ENCODE measurements around the gene EIF1B.

EIF1B gene

GRCh38 chr3:40324621-40325020 is 15.1 kb downstream of the EIF1B start:
- H3K9ac ChIP-seq (ENCODE audit: low read length) = no peak overlapping the region

GRCh38 chr3:40325465-40325864 is 16.0 kb downstream of the EIF1B start:
- Histone ChIP-seq H3K27ac (ENCODE audit: low read length) (no peak overlapping the region), H3K79me2 (ENCODE audit: low read length) (no peaks in the 10 kb centered on the region), H3K4me2 (ENCODE audit: low read length) (no peak overlapping the region), H3K4me1 (ENCODE audit: low read length) (peaks cover 18% of the 10 kb centered on the region), H3K9ac (ENCODE audit: low read length) (no peak overlapping the region), H3K36me3 (replicated peaks; ENCODE audit: low read depth, low read length) (no peaks in the 10 kb centered on the region), H3K4me3 (ENCODE audit: low read length) (no peak overlapping the region), H2AFZ (ENCODE audit: low read depth, low read length) (no peak overlapping the region), H3K27me3 (ENCODE audit: low read depth, low read length) (peaks cover 42% of the 10 kb centered on the region), H4K20me1 (ENCODE audit: insufficient read depth, low read length) (no peaks in the 10 kb centered on the region), H3K9me3 (ENCODE audit: insufficient read depth, low read length) (no peaks in the 10 kb centered on the region)
- TF ChIP-seq EZH2phosphoT487 (IDR thresholded peaks at IDR 0.05; ENCODE audit: low read depth) (no peak), CTCF (IDR thresholded peaks at IDR 0.05; ENCODE audit: low read depth, low read length) (no peak)

More at GRCh38 chr3:40324621-40325020, 15.1 kb downstream of the EIF1B start:
- peaks cover 18% of the 10 kb centered on the region for H3K4me1 ChIP-seq (ENCODE audit: low read length)
- H4K20me1 ChIP-seq (ENCODE audit: insufficient read depth, low read length) = no peaks in the 10 kb centered on the region
- H3K79me2 ChIP-seq (ENCODE audit: low read length) = no peaks in the 10 kb centered on the region
- TF ChIP-seq CTCF (IDR thresholded peaks at IDR 0.05; ENCODE audit: low read depth, low read length) = no peak
- TF ChIP-seq EZH2phosphoT487 (IDR thresholded peaks at IDR 0.05; ENCODE audit: low read depth) = no peak
- H3K4me2 ChIP-seq (ENCODE audit: low read length) = 0 out of 2 replicates have a peak overlapping the region, but pooled peaks have one; percentile 16
- no peaks in the 10 kb centered on the region for H3K9me3 ChIP-seq (ENCODE audit: insufficient read depth, low read length)
- H3K4me3 ChIP-seq (ENCODE audit: low read length) = no peak overlapping the region
- no peak overlapping the region for H2AFZ ChIP-seq (ENCODE audit: low read depth, low read length)
- H3K27me3 ChIP-seq (ENCODE audit: low read depth, low read length) = peaks cover 34% of the 10 kb centered on the region
- H3K27ac ChIP-seq (ENCODE audit: low read length) = no peak overlapping the region
- no peaks in the 10 kb centered on the region for H3K36me3 ChIP-seq (replicated peaks; ENCODE audit: low read depth, low read length)

GRCh38 chr3:40328374-40328773 is 18.9 kb downstream of the EIF1B start:
- no peak for TF ChIP-seq EZH2phosphoT487 (IDR thresholded peaks at IDR 0.05; ENCODE audit: low read depth)
- TF ChIP-seq CTCF (IDR thresholded peaks at IDR 0.05; ENCODE audit: low read depth, low read length) = no peak
- Histone ChIP-seq H3K9me3 (ENCODE audit: insufficient read depth, low read length) (no peaks in the 10 kb centered on the region), H3K9ac (ENCODE audit: low read length) (no peak overlapping the region), H3K4me2 (ENCODE audit: low read length) (no peak overlapping the region), H3K27me3 (ENCODE audit: low read depth, low read length) (peaks cover 61% of the 10 kb centered on the region), H3K4me1 (ENCODE audit: low read length) (peaks cover 19% of the 10 kb centered on the region), H4K20me1 (ENCODE audit: insufficient read depth, low read length) (0 out of 2 replicates have a peak, but pooled peaks cover 3% of the 10 kb centered on the region), H3K79me2 (ENCODE audit: low read length) (no peaks in the 10 kb centered on the region), H3K27ac (ENCODE audit: low read length) (no peak overlapping the region), H3K4me3 (ENCODE audit: low read length) (no peak overlapping the region), H3K36me3 (replicated peaks; ENCODE audit: low read depth, low read length) (no peaks in the 10 kb centered on the region), H2AFZ (ENCODE audit: low read depth, low read length) (no peak overlapping the region)

- Histone ChIP-seq H3K9me3 (ENCODE audit: insufficient read depth, low read length) (no peaks in the 10 kb centered on the region), H3K9ac (ENCODE audit: low read length) (no peak overlapping the region), H3K4me3 (ENCODE audit: low read length) (no peak overlapping the region), H3K27ac (ENCODE audit: low read length) (no peak overlapping the region), H4K20me1 (ENCODE audit: insufficient read depth, low read length) (0 out of 2 replicates have a peak, but pooled peaks cover 3% of the 10 kb centered on the region), H3K36me3 (replicated peaks; ENCODE audit: low read depth, low read length) (no peaks in the 10 kb centered on the region), H2AFZ (ENCODE audit: low read depth, low read length) (no peak overlapping the region), H3K79me2 (ENCODE audit: low read length) (no peaks in the 10 kb centered on the region), H3K4me1 (ENCODE audit: low read length) (peaks cover 26% of the 10 kb centered on the region), H3K27me3 (ENCODE audit: low read depth, low read length) (peaks cover 62% of the 10 kb centered on the region), H3K4me2 (ENCODE audit: low read length) (no peak overlapping the region)
- TF ChIP-seq EZH2phosphoT487 (IDR thresholded peaks at IDR 0.05; ENCODE audit: low read depth) (no peak), CTCF (IDR thresholded peaks at IDR 0.05; ENCODE audit: low read depth, low read length) (no peak)
Measured at GRCh38 chr3:40329071-40329470, 19.6 kb downstream of the EIF1B start.
